B cell (primary cell): ENCODE data around the gene RBPJL. TPM values are rescaled to one million over a fixed set of nuclear protein-coding genes. Genes with fewer than 3 reads are reported as not detected.

Experiments used
- ATAC-seq: fragments of 200-7000 bp; cut with Tn5 transposase; one replicate; pipeline ENCODE4 v1.10.0; 2021; ENCODE audit warnings: low read depth, mild to moderate bottlenecking, moderate number of reproducible peaks, moderate library complexity
- CTCF ChIA-PET: fragments of 350-600 bp; sonication (Branson Sonifier 250); formaldehyde crosslinking; loops from one replicate; lab custom pipeline; 2021; ENCODE audit warnings: antibody characterized with exemption, inconsistent platforms; lab: Charles Lee
- POLR2A ChIA-PET: fragments of 350-600 bp; sonication (Branson Sonifier 250); formaldehyde crosslinking; loops from one replicate; lab custom pipeline; 2021; ENCODE audit warnings: antibody characterized with exemption; lab: Charles Lee
- DNase-seq: peaks from one replicate; pipeline ENCODE4 v3.0.0; 2013
- H2AFZ ChIP-seq: 2 replicates; pipeline ENCODE4 v1.6.1; 2012; ENCODE audit warnings: mild to moderate bottlenecking, low read depth, low read length; ENCODE audit not compliant: insufficient read depth, poor library complexity, severe bottlenecking
- H3K27ac ChIP-seq, 2 donors: 1 replicate in 1 of 2; 2 replicates in 1 of 2; pipeline ENCODE4 v1.5.1; 2012 to 2013; ENCODE audit warnings: low read length in 2 of 2, mild to moderate bottlenecking in 2 of 2, moderate library complexity in 1 of 2
- H3K27me3 ChIP-seq, 4 experiments: fragments of 200-600 bp in 1 of 4; sonication (generic) in 1 of 4; replicated peaks in 1 of 4; 1 replicate in 2 of 4; 2 replicates in 2 of 4; pipeline versions ENCODE4 v1.6.1 to v1.7.0; 2013 to 2016; ENCODE audit warnings: low read length in 3 of 4, mild to moderate bottlenecking in 2 of 4, mixed read lengths in 1 of 4, moderate library complexity in 1 of 4; ENCODE audit not compliant: insufficient read depth in 4 of 4, control insufficient read depth in 3 of 4; ENCODE audit errors: control extremely low read depth in 1 of 4
- H3K36me3 ChIP-seq, 2 experiments: replicated peaks in 1 of 2; 1 replicate in 1 of 2; 2 replicates in 1 of 2; pipeline versions ENCODE4 v1.6.1 to v1.7.1; 2013; ENCODE audit warnings: low read length in 1 of 2; ENCODE audit not compliant: insufficient read depth in 2 of 2, control insufficient read depth in 1 of 2; ENCODE audit errors: control extremely low read depth in 1 of 2, extremely low read depth in 1 of 2
- H3K4me1 ChIP-seq, 2 donors: fragments of 200-600 bp in 1 of 2; sonication (generic) in 1 of 2; 1 replicate in 1 of 2; 2 replicates in 1 of 2; pipeline versions ENCODE4 v1.5.1 to v1.6.1; 2013 to 2017; ENCODE audit warnings: low read length in 2 of 2; ENCODE audit not compliant: control insufficient read depth in 2 of 2, insufficient read depth in 2 of 2
- H3K4me2 ChIP-seq: replicated peaks from 2 replicates; pipeline ENCODE3; 2012; ENCODE audit warnings: mild to moderate bottlenecking, low read depth, low read length; ENCODE audit not compliant: poor library complexity, severe bottlenecking
- H3K4me3 ChIP-seq, 5 experiments: fragments of 200-600 bp in 1 of 5; sonication (generic) in 1 of 5; 1 replicate in 3 of 5; 2 replicates in 2 of 5; pipeline versions ENCODE4 v1.5.1 to v1.7.0; 2011 to 2016; ENCODE audit warnings: low read length in 4 of 5, mild to moderate bottlenecking in 4 of 5, low read depth in 2 of 5, control low read depth in 1 of 5, moderate library complexity in 1 of 5; ENCODE audit not compliant: insufficient read depth in 1 of 5; ENCODE audit errors: control extremely low read depth in 1 of 5, extremely low read depth in 1 of 5
- H3K79me2 ChIP-seq: fragments of 200-600 bp; sonication (generic); one replicate; pipeline ENCODE4 v1.6.0; 2016; ENCODE audit warnings: low read length; ENCODE audit not compliant: control insufficient read depth, insufficient read depth
- H3K9ac ChIP-seq: fragments of 200-600 bp; sonication (generic); 2 replicates; pipeline ENCODE4 v1.6.1; 2017; ENCODE audit warnings: mild to moderate bottlenecking, low read length, moderate library complexity
- H3K9me3 ChIP-seq, 3 donors: one replicate each; pipeline versions ENCODE4 v1.6.1 to v1.7.1; 2013; ENCODE audit warnings: low read length in 2 of 3; ENCODE audit not compliant: control insufficient read depth in 2 of 3, insufficient read depth in 1 of 3; ENCODE audit errors: control extremely low read depth in 1 of 3
- H4K20me1 ChIP-seq: 2 replicates; pipeline ENCODE4 v1.6.0; 2012; ENCODE audit warnings: mild to moderate bottlenecking, low read length; ENCODE audit not compliant: insufficient read depth, control insufficient read depth, poor library complexity, severe bottlenecking
- H3K27ac Mint-ChIP-seq: one replicate; pipeline ENCODE4 v1.8.0; 2021; ENCODE audit warnings: mixed read lengths
- H3K27me3 Mint-ChIP-seq: one replicate; pipeline ENCODE4 v1.8.0; 2021; ENCODE audit warnings: mixed read lengths
- H3K4me1 Mint-ChIP-seq: one replicate; pipeline ENCODE4 v1.8.0; 2021; ENCODE audit warnings: mixed read lengths
- H3K4me3 Mint-ChIP-seq: one replicate; pipeline ENCODE4 v1.8.0; 2021; ENCODE audit warnings: mixed read lengths
- H3K9me3 Mint-ChIP-seq: one replicate; pipeline ENCODE4 v1.8.0; 2022; ENCODE audit warnings: mixed read lengths; ENCODE audit not compliant: insufficient read depth
- CTCF ChIP-seq: fragments of 200-600 bp; IDR thresholded peaks from one replicate; pipeline ENCODE4 v1.8.0; 2022; ENCODE audit warnings: antibody characterized with exemption, mild to moderate bottlenecking
- EZH2 ChIP-seq: IDR thresholded peaks from 2 replicates; pipeline ENCODE4 v1.6.1; 2012; ENCODE audit warnings: borderline replicate concordance, low read depth, mild to moderate bottlenecking, moderate library complexity, low read length; ENCODE audit not compliant: insufficient read depth, poor library complexity, severe bottlenecking
- WGBS: methylation state at CpG from one replicate; pipeline ENCODE4 v1.1.5; 2013; ENCODE audit warnings: missing lambda C conversion rate; ENCODE audit not compliant: insufficient coverage; 5-methylcytosine and 5-hydroxymethylcytosine counted together
- intact Hi-C: fragments of 100-400 bp; cut with micrococcal nuclease; formaldehyde crosslinking; loops from one replicate; pipeline ENCODE4 v1.10.0; 2022
- polyA plus RNA-seq: library from polyadenylated mRNA; depleted of rRNA; stranded (reverse); fragments of >200 nt; gene quantifications from 2 replicates; pipeline ENCODE4 v1.2.3, GENCODE V29; 2012
- total RNA-seq, 2 donors: library from RNA; stranded (reverse); fragments of 120-200 nt in 1 of 2; gene quantifications; 1 replicate in 1 of 2; 2 replicates in 1 of 2; pipeline versions ENCODE4 v1.2.3 to v1.2.4, GENCODE V29; 2013 to 2022

The RBPJL gene
- total and polyA plus RNA-seq, 2 donors (not counting 1 experiment from before 2014, with no cell fraction given), result not detected

- Mint-ChIP-seq H3K27me3 (peaks cover 20% of the 10 kb centered on the region), H3K4me3 (peak overlapping the region; percentile 69), H3K9me3 (no peaks in the 10 kb centered on the region), H3K4me1 (peaks cover 10% of the 10 kb centered on the region), H3K27ac (no peak overlapping the region)
- Histone ChIP-seq H3K27me3 (peaks cover 0 to 39% (median 6%) of the 10 kb centered on the region in 4 experiments), H3K4me3 (no peak overlapping the region), H3K9ac (no peak overlapping the region), H3K79me2 (no peaks in the 10 kb centered on the region), H3K9me3 (peaks cover 0 to 3% (median 0%) of the 10 kb centered on the region in 3 donors), H2AFZ (no peak overlapping the region), H3K36me3 (no peaks in the 10 kb centered on the region), H3K4me2 (no peak overlapping the region), H4K20me1 (no peaks in the 10 kb centered on the region), H3K27ac (no peak overlapping the region), H3K4me1 (peaks cover 21 to 23% of the 10 kb centered on the region in 2 donors)
- intact Hi-C loops, result no loop called here
- no peak for DNase-seq
- TF ChIP-seq EZH2 (no peak), CTCF (no peak)
- CTCF ChIA-PET, result interaction anchor here (0.5 to 1.6 kb wide), 5 partner anchors 24 to 736 kb away, joined by 3 to 6 read pairs (median 3); no protein-coding TSS in a partner anchor
- ATAC-seq, result no peak
- POLR2A ChIA-PET, result no interaction called here
- 100% methylated on average over 3 of the region's 5 CpGs for WGBS
Measured at GRCh38 chr20:45346851-45347250, 40.2 kb downstream of the RBPJL start.

- POLR2A ChIA-PET, result no interaction called here
- peak overlapping the region; percentile 60 for H3K9ac ChIP-seq
- H3K27ac ChIP-seq, result no peak overlapping the region
- H3K4me3 ChIP-seq, result peak overlapping the region in 4 of 5 experiments; percentile 36 to 60 (median 46)
- H3K9me3 ChIP-seq, result peaks cover 0 to 3% (median 0%) of the 10 kb centered on the region in 3 donors
- CTCF ChIA-PET, result interaction anchor here (0.5 to 1.6 kb wide), 3 partner anchors 55 to 737 kb away, joined by 3 to 6 read pairs (median 3); no protein-coding TSS in a partner anchor
- H3K27me3 Mint-ChIP-seq, result peaks cover 20% of the 10 kb centered on the region
- intact Hi-C loops, result no loop called here
- no peak for DNase-seq
- WGBS, result no CpG with 5 or more reads among the region's 10 CpGs
- peak overlapping the region; percentile 66 for H2AFZ ChIP-seq
- peak overlapping the region; percentile 92 for H3K4me2 ChIP-seq
- H3K4me3 Mint-ChIP-seq, result peak overlapping the region; percentile 69
- H3K4me1 ChIP-seq, result peaks cover 21 to 23% of the 10 kb centered on the region in 2 donors
- H4K20me1 ChIP-seq, result no peaks in the 10 kb centered on the region
- H3K36me3 ChIP-seq, result no peaks in the 10 kb centered on the region
- ATAC-seq, result no peak
- peaks cover 10% of the 10 kb centered on the region for H3K4me1 Mint-ChIP-seq
- TF ChIP-seq EZH2 (no peak), CTCF (no peak)
- H3K27me3 ChIP-seq, result peaks cover 0 to 39% (median 6%) of the 10 kb centered on the region in 4 experiments
- no peak overlapping the region for H3K27ac Mint-ChIP-seq
- H3K9me3 Mint-ChIP-seq, result no peaks in the 10 kb centered on the region
- no peaks in the 10 kb centered on the region for H3K79me2 ChIP-seq
Measured at GRCh38 chr20:45347297-45347935, 40.8 kb downstream of the RBPJL start.
